ENCODE results near the gene STRN4.

DNA sequence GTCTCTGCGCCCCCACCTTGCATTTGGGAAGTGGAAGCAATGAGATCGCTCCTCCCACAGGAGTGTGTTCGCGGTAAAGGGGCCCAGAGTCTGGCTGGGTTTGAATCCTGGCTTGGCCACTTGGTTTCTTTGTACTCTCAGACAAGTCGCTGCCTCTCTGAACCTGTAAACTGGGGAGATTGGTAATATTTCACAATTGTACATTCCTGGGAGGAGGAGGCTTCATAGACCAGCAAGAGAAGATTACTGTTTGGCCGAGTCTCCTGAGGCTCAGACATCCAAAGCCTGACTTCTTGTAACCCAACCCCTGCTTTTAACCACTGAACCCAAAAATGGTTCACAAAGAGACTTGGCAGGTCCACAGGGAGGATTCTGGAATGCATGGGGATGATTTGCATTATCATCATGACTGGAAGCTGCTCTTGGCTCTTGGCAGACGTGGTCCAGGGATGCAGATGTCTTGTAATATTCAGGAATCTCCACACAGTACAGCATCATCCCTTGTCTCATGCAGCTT is 13.6 kb upstream of the STRN4 start:
- TF ChIP-seq CTCF (IDR thresholded peaks at IDR 0.05; ENCODE audit: low read depth, low read length, missing input control) (no peak), MAX (IDR thresholded peaks at IDR 0.05) (no peak), HNF4A (conservative IDR thresholded peaks at IDR 0.05) (no peak), TAF1 (conservative IDR thresholded peaks at IDR 0.05) (no peak)
- TF ChIP-seq, protein P1, sequence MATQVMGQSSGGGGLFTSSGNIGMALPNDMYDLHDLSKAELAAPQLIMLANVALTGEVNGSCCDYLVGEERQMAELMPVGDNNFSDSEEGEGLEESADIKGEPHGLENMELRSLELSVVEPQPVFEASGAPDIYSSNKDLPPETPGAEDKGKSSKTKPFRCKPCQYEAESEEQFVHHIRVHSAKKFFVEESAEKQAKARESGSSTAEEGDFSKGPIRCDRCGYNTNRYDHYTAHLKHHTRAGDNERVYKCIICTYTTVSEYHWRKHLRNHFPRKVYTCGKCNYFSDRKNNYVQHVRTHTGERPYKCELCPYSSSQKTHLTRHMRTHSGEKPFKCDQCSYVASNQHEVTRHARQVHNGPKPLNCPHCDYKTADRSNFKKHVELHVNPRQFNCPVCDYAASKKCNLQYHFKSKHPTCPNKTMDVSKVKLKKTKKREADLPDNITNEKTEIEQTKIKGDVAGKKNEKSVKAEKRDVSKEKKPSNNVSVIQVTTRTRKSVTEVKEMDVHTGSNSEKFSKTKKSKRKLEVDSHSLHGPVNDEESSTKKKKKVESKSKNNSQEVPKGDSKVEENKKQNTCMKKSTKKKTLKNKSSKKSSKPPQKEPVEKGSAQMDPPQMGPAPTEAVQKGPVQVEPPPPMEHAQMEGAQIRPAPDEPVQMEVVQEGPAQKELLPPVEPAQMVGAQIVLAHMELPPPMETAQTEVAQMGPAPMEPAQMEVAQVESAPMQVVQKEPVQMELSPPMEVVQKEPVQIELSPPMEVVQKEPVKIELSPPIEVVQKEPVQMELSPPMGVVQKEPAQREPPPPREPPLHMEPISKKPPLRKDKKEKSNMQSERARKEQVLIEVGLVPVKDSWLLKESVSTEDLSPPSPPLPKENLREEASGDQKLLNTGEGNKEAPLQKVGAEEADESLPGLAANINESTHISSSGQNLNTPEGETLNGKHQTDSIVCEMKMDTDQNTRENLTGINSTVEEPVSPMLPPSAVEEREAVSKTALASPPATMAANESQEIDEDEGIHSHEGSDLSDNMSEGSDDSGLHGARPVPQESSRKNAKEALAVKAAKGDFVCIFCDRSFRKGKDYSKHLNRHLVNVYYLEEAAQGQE (IDR thresholded peaks at IDR 0.05), result no peak

All from liver (tissue), 3 donors.